HT1080 (cell line): ENCODE measurements around the gene PROK2. TPM values are rescaled to one million over a fixed set of nuclear protein-coding genes. Genes with fewer than 3 reads are reported as not detected.

Source experiments
- DNase-seq: peaks from one replicate; pipeline ENCODE4 v3.0.0-alpha.2; 2015; ENCODE audit warnings: low read depth
- polyA plus RNA-seq, 2 experiments: library from polyadenylated mRNA; depleted of rRNA; stranded (reverse); fragments of >200 nt; gene quantifications; 2 replicates each; pipeline ENCODE4 v1.2.3, GENCODE V29; 2015
- total RNA-seq: library from RNA; depleted of rRNA; stranded (reverse); fragments of >200 nt; shearing (Covaris generic); gene quantifications from 2 replicates; pipeline ENCODE4 v1.2.3, GENCODE V29; 2014; rRNA removed

The PROK2 gene, protein sequence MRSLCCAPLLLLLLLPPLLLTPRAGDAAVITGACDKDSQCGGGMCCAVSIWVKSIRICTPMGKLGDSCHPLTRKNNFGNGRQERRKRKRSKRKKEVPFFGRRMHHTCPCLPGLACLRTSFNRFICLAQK
- total RNA-seq: not detected in 2 replicates
- not detected in 2 replicates for polyA plus RNA-seq (2015; cell fraction: cytosol; rRNA removed)
- polyA plus RNA-seq (2015; cell fraction: nucleus; rRNA removed): not detected in 2 replicates

DNA sequence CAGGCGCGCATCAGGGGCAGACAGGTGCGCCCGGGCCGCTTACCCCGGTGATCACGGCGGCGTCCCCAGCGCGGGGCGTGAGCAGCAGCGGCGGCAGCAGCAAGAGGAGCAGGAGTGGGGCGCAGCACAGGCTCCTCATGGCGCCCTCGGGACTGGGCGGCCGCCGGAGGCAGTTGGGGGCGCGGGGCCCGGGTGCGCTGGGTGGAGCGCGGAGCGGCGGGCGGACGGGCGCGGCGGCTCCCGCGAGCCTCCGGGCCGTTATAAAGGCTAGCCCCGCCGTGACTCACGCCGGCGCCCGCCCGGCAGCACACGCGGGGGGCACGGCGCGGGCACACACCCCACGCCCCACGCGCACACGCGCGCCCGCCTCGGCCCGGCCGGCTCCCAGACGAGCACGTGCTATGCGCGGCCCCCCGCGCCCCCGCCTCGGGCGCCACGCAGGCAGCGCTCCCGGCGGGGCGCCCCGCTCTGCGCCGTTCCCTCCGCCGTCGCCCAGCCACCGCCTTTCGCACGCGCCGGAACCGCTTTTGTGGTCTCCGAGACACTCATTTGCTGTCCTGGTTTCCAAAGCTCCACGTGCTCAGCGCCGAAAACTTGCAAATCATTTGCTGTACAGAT is at the start of gene PROK2:
PROK2 (minus strand) TSS at position 235 of the 618 bp plus-strand sequence; CDS start at position 139, 96 bp downstream.
- DNase-seq: no peak

DNA sequence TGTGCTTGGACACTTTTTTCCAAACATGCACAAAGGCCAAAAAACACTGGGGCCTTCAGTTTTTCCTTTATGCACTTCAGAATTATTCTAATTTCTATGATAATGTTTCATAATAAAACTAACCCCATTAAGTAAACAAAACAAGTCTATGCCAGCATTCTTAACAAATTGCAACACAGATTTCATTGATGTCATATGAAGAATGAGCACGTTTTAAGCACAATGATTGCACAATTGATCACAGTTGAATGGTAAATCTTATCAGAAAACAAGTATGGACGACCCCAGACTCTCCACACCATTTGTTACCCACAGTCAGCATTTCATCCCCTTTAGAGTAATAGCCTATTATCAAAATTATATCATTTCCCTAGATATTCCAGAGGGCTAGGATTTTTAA is 46.7 kb upstream of the PROK2 start:
- no peak for DNase-seq

DNA sequence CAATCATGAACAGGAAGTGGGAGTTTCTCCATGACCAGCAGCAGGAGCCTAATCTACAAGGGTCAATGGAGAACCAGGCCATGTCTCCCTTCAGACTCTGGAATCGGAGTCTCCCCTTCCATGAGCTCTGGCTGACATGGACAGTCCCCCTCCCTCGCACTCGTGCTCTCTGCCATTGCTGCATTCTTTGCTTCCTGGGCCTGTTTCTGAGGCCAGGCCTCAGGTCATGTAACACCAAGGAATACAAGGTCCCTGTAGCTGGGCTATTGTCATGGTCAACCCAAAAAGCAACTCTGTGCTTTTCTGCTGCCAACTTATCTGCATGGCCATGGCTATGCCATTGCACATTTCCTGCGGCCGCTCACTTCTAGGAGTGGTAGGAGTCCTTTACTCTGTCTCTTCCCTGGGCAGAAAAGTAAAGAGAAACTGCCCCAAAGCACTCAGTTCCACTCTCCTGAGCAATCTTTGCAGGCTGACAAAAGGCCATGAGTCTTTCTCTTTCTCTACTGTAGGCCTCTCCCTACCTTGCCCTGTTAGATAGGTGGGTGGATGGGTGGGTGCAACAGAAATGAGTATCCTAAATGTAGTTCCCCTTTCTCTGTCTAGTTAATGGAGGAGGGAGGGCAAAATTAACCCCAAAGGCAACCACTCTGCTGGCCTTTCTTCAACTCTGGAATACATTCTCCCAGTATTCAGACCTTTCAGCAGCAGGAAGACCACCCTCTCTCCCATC is 40.8 kb upstream of the PROK2 start:
- DNase-seq: no peak

DNA sequence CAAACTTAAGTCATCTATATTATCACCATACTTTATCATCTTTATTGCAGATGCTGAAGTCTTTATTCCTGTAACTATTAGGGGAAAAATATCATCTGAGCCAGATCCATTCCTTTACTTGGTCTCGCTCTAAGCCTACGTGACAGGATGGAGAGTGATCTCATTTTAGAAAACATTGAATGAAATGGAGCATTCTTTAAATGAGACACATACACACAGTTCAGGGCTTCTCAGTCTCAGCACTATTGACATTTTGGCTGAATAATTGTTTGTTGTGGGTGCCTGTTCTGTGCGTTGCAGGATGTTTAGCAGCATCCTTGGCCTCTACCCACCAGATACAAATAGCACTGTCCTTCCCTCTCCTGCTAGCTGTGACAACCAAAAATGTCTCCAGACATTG is 36.2 kb upstream of the PROK2 start:
- DNase-seq: no peak

DNA sequence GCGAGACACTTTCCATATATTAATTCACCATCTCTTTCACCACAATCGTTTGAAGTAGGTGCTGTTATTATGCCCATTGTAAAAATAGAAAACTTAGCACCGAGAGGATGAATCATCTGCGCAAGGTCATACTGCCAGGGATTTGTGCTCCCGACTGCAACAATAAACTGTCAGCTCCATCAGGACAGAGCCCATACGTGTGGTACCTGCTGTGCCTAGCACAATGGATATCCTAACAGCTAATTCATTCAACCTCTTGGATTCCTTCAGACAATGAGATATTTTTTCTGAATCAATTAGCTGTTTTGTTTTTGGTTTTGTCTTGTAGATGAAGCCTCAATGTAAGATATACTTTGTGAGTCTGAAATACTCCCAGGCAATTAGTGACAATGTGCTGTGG is 32.3 kb upstream of the PROK2 start:
- no peak for DNase-seq

DNA sequence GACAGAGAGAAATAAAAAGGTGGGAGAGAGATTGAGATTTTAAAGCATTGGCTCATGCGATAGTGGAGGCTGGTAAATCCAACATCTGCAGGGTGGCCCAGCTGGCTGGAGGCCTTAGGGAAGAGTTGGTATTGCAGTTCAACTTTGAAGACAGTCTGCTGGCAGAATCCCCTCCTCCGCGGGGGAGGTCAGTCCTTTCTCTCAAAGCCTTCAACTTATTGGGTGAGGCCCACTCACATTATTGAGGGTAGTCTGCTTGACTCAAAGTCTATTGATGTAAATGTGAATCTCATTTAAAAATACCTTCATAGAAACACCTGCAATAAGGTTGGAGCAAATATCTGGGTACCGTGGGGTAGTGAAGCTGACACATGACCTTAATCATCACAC is 31.8 kb upstream of the PROK2 start:
- no peak for DNase-seq

DNA sequence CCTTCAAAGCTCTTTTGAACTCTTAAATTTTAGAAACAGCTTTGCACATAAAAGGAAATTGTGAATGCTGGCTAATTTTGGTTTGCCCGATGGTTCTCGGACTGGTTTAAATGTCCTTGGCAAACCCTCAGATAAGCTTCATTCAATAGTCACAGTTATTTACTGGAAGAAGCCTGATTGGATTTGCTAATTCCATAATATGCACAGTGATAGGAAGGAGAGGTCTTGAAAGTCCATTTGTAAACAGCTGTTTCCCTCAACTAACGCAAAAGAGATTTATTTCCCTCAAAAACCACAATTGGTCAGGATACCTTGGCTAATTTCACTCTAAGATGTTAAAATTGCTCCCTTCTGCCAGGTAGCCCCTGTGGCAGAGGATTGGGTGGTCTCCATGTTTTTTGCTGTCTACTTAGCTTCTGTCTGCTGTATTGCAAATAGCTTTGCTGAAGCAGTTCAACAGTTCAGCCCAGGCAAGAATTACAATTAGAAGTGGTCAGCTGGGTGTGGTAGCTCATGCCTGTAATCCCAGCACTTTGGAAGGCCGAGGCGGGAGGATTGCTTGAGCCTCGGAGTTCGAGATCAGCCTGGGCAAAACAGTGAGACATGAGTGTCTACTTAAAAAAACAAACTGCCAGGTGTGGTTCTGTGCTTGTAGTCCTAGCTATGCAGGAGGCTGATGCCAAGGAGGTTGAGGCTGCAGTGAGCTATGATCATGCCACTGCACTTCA is 30.6 kb upstream of the PROK2 start:
- no peak for DNase-seq

DNA sequence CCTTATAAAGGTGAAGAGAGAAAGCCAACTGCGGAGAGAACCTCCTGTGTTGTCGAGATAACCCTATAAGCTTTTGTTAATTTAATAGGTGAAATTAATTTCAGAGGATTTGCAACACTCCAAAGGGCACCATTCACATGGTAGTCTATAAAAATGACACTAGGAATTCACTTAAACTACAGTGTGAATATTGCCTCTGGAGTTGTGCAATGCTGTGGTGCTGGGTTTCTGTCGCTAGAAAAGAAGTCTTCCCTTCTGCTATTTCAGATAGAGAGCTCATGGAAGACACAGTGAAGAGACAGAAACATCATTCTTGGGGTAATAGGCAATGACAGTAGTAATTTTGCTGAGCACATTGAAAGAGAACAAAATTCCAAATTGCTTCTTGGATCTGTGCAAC is 28.8 kb upstream of the PROK2 start:
- DNase-seq: no peak

DNA sequence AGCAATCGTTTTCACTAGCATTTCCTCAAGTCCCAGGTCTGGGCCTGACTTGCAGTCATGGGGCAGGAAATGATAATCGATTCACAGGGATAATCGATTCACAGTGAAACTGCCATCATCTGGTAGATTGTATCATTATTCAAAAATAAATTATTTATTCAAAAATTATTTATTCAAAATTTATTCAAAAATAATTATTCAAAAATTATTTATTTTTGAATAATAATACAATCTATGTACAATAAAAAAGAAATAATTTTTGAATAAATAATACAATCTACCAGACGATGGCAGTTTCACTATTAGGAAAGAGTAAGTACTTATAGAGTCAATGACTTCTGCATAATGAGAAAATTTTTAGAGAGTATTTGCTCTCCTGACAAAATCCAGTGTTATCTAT is 28.1 kb upstream of the PROK2 start:
- DNase-seq: no peak

DNA sequence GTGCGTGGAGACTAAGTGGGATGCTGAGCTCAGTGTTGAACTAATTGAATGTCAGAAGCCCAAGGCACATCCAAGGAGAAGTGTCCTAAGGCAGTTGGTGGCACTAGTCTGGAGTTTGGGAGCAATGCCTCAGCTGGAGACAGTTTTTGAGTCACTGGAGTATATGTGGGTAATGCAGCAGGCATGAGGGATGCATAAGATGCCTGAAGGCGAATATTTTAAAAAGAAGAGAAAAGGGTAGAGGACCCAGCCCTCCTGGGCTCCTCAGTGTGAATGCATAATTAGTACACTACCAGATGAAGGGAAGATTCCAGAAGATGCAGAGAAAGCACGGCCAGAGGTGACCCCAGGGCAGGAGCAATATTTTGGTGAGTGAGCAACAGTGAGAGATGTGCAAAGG is 25.1 kb upstream of the PROK2 start:
- DNase-seq: no peak

DNA sequence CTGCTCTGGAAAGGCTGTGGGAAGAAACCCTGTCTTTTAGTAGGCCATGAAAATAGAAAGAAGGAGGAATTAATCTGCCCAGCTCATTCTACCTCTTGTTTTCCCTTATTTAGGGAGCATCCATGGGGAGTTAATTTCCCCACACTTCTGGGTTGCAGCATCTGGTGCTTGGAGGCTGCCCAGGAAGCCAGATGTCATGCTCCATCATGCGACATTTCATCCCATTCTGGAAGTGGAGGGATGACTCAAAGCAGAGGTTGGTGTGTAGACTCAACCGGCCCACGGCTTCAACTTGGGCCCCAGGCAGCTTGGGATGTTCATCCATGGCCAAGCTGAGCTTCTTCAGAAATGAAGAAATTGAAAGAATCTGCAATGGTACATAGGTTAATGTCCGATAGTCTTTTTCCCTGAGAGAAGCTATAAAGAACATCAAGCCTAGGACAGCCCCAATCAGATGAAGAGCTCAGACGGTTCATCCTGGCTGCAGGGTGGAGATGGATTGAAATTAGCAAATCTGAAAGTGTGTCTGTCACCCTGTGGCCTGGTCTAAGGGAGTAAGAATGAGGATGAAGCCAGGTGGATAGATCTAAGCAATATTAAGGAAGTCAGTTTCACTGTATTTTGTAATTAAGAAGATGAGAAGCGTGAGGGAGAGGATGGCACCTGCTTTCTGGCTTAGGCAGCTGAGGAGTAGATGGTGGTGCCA is 24.5 kb upstream of the PROK2 start:
- no peak for DNase-seq

DNA sequence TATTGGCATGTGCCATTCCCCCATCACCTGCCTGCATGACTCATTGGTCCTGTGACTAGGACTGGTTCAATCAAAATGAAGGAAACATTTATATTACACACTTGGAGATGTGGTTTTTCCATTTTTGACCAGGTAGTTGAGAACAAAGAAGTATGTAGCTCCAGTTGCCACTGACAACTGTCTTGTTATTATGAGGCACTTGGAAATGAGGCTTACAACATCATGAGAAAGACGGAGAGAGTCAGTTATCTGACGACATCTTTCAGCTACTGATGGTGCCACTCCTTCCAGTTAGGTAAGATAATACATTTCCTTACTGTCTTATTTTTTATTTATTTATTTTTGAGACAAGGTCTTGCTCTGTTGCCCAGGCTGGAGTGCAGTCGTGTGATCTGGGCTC is 21.8 kb upstream of the PROK2 start:
- peak; percentile 6 for DNase-seq

DNA sequence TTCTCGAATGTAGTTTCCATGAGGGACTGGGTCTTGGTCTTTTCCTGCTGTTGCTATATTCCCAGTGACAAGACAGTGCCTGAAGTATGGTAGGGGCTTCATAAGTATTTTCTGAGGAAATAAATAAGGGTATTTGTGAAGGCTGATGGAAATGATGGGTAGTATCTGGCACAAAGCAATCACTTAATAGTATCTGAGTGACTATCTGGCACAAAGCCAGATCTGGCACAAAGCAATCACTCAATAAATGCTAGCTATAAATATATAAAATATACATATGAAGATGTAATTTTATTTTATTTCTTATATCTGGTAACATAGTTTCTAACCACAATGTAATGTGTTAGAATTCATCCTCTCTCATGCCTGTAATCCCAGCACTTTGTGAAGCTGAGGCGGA is 20.7 kb upstream of the PROK2 start:
- no peak for DNase-seq

DNA sequence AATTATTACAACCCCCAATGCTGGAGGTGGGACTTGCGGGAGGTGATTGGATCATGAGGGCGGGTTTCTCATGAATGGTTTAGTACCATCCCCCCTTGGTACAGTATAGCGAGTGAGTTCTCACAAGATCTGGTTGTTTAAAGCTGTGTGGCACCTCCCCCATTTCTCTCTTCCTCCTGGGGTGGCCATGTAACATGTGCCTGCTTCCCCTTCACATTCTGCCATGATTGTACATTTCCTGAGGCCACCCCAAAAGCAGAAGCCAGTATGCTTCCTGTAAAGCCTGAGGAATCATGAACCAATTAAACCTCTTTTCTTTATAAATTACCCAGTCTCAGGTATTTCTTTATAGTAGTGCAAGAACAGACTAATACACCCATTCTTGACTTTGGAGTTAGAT is 20.3 kb upstream of the PROK2 start:
- no peak for DNase-seq

DNA sequence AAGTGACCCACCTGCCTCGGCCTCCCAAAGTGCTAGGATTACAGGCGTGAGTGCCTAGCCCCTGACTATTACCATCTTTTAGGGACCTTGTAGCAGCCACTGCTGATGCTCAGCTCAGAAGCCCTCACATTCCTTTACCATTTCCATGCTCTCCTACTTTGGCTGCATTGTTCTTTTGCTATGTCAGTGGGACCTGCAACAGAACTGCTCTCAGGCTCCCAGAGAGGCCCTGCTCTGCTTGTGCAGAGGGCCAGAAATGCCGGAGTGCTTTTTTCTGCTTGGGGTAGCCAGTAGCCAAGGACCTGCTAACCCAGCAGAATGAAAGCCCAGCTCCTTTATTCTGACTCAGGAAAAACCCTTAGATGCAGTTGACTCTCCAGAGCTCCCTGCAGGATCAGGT is 18.3 kb upstream of the PROK2 start:
- DNase-seq: no peak

DNA sequence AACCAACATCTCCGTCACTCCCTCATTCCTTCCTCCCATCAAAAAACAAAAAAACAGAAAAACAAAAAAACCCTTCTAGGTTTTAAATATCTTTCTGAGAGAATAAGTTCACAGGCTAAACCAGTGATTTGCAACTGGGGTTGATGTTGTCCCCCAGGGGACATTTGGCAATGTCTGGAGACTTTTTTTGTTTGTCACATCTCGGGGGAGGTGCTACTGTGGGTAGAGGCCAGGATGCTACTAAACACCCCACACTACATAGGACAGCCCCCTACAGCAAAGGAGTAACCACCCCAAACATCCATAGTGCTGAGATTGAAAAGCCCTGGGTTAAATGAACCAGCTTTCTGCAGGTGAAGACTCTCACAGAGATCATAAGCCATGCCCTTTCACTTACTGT is 17.0 kb upstream of the PROK2 start:
- no peak for DNase-seq

DNA sequence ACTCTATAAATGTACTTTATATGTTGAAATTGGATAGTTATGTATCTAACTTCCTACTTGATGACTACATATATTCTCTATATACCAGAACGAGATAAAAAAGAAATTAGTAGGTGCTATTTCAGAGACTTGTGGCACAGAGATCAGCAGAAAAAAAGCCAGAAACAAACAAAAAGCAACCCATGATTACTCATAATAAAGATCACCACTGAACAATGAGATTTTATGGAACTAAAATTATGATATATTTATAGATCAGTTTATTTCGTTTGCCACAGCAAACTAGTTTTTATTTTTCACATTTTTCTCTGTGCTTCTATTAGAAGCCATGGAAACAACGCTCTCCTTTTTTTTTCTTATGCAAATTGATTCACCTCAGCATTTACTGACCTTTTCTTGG is 15.1 kb upstream of the PROK2 start:
- no peak for DNase-seq

DNA sequence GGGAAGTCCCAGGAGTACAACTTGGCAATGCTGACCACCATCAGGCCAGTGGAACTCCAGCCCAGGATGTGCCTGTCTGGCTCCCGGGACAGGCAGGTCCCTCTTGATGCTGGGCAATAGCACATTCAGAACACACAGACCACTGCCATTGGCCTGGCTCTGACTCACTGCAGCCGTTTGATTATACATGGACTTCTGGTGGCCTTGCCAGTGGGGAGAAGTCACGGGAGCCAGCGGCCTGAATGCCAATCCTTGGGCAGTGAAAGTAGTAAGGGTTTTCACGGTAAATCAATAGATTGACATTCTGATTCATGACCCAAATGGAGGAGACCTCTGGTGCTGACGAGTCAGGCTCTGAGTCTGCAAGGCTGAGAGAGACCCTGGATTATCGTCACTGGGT is 12.5 kb upstream of the PROK2 start:
- no peak for DNase-seq

DNA sequence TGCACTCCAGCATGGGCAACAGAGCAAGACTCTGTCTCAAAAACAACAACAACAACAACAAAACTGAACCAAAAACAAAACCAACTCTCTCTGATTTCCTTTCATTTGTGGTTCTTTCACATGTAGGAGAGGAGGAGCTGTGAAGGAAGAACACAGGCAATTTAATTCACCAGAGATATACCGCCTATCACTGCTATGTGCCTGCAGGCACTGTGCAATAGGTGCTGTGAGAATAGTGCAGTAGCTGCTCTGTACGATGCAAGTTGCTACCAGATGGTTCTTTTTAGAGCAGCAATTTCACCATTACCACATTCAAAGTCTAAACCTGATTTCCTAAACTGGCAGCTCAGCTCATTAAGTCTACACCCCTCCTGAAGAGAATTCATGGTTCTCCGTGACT is 11.3 kb upstream of the PROK2 start:
- no peak for DNase-seq

DNA sequence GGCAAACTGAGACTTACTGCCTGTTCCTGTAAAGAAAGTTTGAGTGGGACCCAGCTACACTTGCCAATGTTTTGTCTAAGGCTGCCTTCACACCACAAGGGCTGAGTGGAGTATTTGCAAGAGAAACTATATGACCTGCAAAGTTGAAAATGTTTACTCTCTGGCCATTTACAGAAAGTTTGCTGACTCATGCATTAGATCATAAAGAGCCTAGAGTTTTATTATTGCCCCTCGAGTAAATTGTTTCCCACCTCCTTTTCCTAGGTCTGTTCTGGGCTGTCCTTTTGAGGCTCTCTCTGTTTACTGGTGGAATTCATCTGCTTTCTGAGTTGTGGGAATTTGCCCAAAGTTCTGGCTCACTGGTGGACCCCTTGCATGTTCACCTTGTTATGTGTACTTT is 6.7 kb upstream of the PROK2 start:
- no peak for DNase-seq

DNA sequence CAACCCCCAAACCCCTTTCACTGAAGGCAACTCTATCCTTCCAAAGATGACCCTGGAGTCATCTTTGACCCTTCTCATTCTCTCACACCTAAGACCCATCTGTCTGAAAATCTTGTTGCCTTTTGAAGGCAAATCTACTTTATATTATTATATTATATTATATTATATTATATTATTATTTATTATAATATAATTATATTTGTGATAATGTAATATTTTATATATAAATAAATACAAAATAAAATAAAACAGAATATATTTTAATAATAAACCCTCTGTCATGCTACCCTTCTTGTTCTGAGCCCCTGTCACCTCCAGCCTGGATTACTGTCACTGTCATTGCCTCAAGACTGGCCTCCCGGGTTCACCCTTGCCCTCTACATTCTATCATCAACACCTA is 5.0 kb upstream of the PROK2 start:
- DNase-seq: no peak
